RWPE1 (cell line): ENCODE measurements around the gene AMIGO1.

Experiments used
- CTCF ChIA-PET: fragments of 350-600 bp; sonication (Branson Sonifier 250); formaldehyde crosslinking; extraction: SDS; loops from one replicate; lab custom pipeline; 2021; lab: Yijun Ruan, JAX
- POLR2A ChIA-PET: fragments of 400-600 bp; formaldehyde crosslinking; extraction: SDS; loops from one replicate; lab custom pipeline; 2020; ENCODE audit warnings: antibody characterized with exemption; ENCODE audit not compliant: low non-redundant PET; lab: Yijun Ruan, JAX
- DNase-seq: peaks from one replicate; pipeline ENCODE4 v3.0.0; 2012; ENCODE audit warnings: low spot score
- H3K27ac ChIP-seq: fragments of 450-650 bp; 2 replicates; pipeline ENCODE4 v1.5.1; 2017
- TF ChIP-seq, protein P1 (sequence below): fragments of 450-650 bp; conservative IDR thresholded peaks from 2 replicates; pipeline ENCODE4 v1.5.1; 2017; ENCODE audit warnings: low read depth, mild to moderate bottlenecking

AMIGO1 gene

GRCh38 chr1:109521002-109521951 lies 11.8 kb upstream of the AMIGO1 start:
- POLR2A ChIA-PET = no interaction called here
- H3K27ac ChIP-seq = no peak overlapping the region
- DNase-seq = no peak
- TF ChIP-seq, protein P1, sequence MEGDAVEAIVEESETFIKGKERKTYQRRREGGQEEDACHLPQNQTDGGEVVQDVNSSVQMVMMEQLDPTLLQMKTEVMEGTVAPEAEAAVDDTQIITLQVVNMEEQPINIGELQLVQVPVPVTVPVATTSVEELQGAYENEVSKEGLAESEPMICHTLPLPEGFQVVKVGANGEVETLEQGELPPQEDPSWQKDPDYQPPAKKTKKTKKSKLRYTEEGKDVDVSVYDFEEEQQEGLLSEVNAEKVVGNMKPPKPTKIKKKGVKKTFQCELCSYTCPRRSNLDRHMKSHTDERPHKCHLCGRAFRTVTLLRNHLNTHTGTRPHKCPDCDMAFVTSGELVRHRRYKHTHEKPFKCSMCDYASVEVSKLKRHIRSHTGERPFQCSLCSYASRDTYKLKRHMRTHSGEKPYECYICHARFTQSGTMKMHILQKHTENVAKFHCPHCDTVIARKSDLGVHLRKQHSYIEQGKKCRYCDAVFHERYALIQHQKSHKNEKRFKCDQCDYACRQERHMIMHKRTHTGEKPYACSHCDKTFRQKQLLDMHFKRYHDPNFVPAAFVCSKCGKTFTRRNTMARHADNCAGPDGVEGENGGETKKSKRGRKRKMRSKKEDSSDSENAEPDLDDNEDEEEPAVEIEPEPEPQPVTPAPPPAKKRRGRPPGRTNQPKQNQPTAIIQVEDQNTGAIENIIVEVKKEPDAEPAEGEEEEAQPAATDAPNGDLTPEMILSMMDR = no peak
- CTCF ChIA-PET = interaction anchor here (1.0 to 1.2 kb wide), 2 partner anchors 9 to 11 kb away, joined by 3 to 9 read pairs; no protein-coding TSS in a partner anchor

GRCh38 chr1:109517337-109517736 lies 7.8 kb upstream of the AMIGO1 start:
- CTCF ChIA-PET = interaction anchor here (1.2 kb wide), 1 partner anchor 15 kb away, joined by 3 read pairs; no protein-coding TSS in a partner anchor
- POLR2A ChIA-PET = no interaction called here
- no peak overlapping the region for H3K27ac ChIP-seq

DNA sequence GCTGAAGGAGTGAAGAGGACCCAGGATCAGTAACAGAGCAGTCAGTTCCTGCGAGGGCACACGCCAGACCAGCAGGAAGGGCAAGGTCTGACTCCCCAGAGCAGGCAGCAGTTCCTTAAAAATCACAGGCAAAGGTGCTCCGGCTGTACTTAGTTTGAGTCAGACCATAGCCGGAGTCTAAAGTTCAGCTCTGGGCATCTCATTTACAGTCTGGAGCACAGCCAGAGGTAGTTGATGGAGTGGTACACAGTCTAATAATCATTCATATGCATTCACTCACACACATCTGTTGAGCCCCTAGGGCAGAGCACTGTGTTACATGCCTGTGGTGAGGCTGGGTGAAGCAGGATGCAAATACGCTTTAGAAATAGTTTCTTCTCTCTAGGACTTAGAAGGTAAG lies 7.3 kb upstream of the AMIGO1 start:
- POLR2A ChIA-PET = no interaction called here
- CTCF ChIA-PET = interaction anchor here (0.8 to 1.2 kb wide), 2 partner anchors 15 to 95 kb away, joined by 3 read pairs; no protein-coding TSS in a partner anchor
- no peak overlapping the region for H3K27ac ChIP-seq
- DNase-seq = no peak
- TF ChIP-seq, protein P1 = no peak

More at GRCh38 chr1:109517337-109517736, 7.8 kb upstream of the AMIGO1 start:
- DNase-seq = no peak
- TF ChIP-seq, protein P1 = no peak

DNA sequence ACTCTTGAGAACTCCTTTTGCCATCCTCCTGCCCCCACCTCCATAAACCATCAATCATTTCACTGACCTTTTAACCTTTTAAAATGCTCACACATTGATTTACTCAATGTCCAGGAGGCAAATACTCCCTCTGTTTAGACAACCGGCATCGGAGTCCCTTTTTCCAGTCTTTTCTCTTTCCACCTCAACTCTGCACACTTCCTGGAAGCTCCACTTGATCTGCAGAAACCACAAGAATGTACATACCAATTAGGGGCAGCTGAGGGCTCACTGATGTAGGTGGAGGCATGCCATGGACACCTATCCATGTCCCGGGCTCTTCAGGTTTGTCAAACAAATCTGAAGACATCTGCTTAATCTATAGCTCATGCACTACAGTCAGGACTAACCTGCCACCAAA lies 5.3 kb upstream of the AMIGO1 start:
- ChIA-PET POLR2A (no interaction called here), CTCF (interaction anchor here (1.0 to 1.6 kb wide), 3 partner anchors 17 to 126 kb away, joined by 3 to 11 read pairs (median 4); no protein-coding TSS in a partner anchor)
- H3K27ac ChIP-seq = no peak overlapping the region
- DNase-seq = no peak
- TF ChIP-seq, protein P1 = no peak

DNA sequence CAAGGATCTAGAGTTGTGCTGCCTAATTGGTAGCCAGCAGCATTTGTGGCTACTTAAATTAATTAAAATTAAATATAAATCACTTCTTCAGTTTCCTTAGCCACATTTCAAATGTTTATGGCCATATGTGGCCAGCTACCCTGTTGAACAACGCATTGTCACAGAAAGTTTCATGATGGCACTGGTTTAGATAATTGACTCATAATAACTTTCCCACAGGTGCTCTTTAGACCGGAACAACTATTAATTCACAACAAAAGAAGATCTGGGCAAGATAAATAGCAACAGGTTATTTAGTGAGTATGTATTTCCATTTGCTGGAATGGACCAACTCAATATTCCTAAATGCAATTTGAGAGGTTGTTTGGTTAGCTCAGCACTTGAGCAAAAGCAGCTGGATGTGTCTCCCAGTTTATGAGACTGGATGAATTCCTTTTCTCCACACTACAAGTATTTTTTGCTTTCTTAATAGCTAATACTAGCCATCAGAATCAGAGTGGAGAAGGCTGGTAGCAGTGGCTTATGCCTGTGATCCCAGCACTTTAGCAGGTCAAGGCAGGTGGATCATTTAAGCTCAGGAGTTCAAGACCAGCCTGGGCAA lies 3.7 kb upstream of the AMIGO1 start:
- no peak overlapping the region for H3K27ac ChIP-seq
- TF ChIP-seq, protein P1 = no peak
- no peak for DNase-seq
- POLR2A ChIA-PET = no interaction called here
- CTCF ChIA-PET = interaction anchor here (0.5 to 1.6 kb wide), 3 partner anchors 19 to 126 kb away, joined by 3 to 8 read pairs (median 3); partner anchors contain the start of gene CYB561D1

DNA sequence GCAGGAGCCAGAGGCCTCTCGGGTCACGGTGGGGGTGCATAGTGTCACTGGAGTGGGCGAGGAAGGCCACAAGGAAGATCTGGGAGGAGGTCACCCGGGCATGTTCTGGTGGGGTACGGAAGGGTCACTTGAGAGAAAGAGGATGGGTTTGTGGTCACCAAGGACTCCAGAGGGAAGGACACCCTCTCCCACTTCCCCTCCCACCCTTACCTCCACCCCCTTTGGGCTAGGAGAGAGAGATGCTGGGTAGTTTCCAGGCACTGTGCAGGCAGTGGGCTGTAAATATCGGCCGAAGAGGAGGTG lies 703 bp downstream of the AMIGO1 start:
- no peak overlapping the region for H3K27ac ChIP-seq
- TF ChIP-seq, protein P1 = no peak
- no peak for DNase-seq
- ChIA-PET CTCF (interaction anchor here (0.6 to 6.9 kb wide), 2 partner anchors 13 to 23 kb away, joined by 3 to 41 read pairs; no protein-coding TSS in a partner anchor), POLR2A (no interaction called here)
